ENCODE results near the gene KRTAP10-5.
"Not testable (repeated sequence)": the region's sequence is repeated elsewhere in the genome, so short reads cannot be mapped to it uniquely, and the experiment has no call there.

KRTAP10-5 gene

GRCh38 chr21:44580231-44580821, at the start of gene KRTAP10-5:
TSS of gene KRTAP10-5 (minus strand) at chr21:44580604. CDS start at chr21:44580578, 26 bp downstream.
- not testable (repeated sequence) for DNase-seq (ENCODE audit: low spot score)

GRCh38 chr21:44628707-44629391, 48.4 kb upstream of the KRTAP10-5 start:
- no peak for DNase-seq (ENCODE audit: low spot score)

- not testable (repeated sequence) for DNase-seq (ENCODE audit: low spot score)
Measured at GRCh38 chr21:44627831-44628233, 47.4 kb upstream of the KRTAP10-5 start.

- not testable (repeated sequence) for DNase-seq (ENCODE audit: low spot score)
Measured at GRCh38 chr21:44627181-44627822, 46.9 kb upstream of the KRTAP10-5 start.

- no peak for DNase-seq (ENCODE audit: low spot score)
Measured at GRCh38 chr21:44626673-44627143, 46.3 kb upstream of the KRTAP10-5 start, which contains the start of gene KRTAP10-9. TSS of gene KRTAP10-9 (plus strand) at chr21:44627093. CDS start at chr21:44627172, 79 bp downstream.

GRCh38 chr21:44626262-44626661, 45.9 kb upstream of the KRTAP10-5 start:
- no peak for DNase-seq (ENCODE audit: low spot score)

- DNase-seq (ENCODE audit: low spot score), result no peak
Measured at GRCh38 chr21:44625756-44626155, 45.4 kb upstream of the KRTAP10-5 start.

- DNase-seq (ENCODE audit: low spot score), result no peak
Measured at GRCh38 chr21:44623575-44623974, 43.2 kb upstream of the KRTAP10-5 start.

GRCh38 chr21:44619886-44620285, 39.5 kb upstream of the KRTAP10-5 start:
- no peak for DNase-seq (ENCODE audit: low spot score)

GRCh38 chr21:44618909-44619308, 38.5 kb upstream of the KRTAP10-5 start:
- DNase-seq (ENCODE audit: low spot score), result no peak

- no peak for DNase-seq (ENCODE audit: low spot score)
Measured at GRCh38 chr21:44618504-44618903, 38.1 kb upstream of the KRTAP10-5 start.

GRCh38 chr21:44617071-44617501, 36.7 kb upstream of the KRTAP10-5 start:
- DNase-seq (ENCODE audit: low spot score), result no peak

GRCh38 chr21:44616591-44616926, 36.2 kb upstream of the KRTAP10-5 start:
- no peak for DNase-seq (ENCODE audit: low spot score)

GRCh38 chr21:44615911-44616590, 35.6 kb upstream of the KRTAP10-5 start:
- no peak for DNase-seq (ENCODE audit: low spot score)

- no peak for DNase-seq (ENCODE audit: low spot score)
Measured at GRCh38 chr21:44615466-44615865, 35.1 kb upstream of the KRTAP10-5 start.

- no peak for DNase-seq (ENCODE audit: low spot score)
Measured at GRCh38 chr21:44614961-44615391, 34.6 kb upstream of the KRTAP10-5 start.

GRCh38 chr21:44614161-44614631, 33.8 kb upstream of the KRTAP10-5 start:
- no peak for DNase-seq (ENCODE audit: low spot score)

- DNase-seq (ENCODE audit: low spot score), result no peak
Measured at GRCh38 chr21:44613386-44614155, 33.2 kb upstream of the KRTAP10-5 start.

- DNase-seq (ENCODE audit: low spot score), result no peak
Measured at GRCh38 chr21:44612669-44613229, 32.3 kb upstream of the KRTAP10-5 start.

GRCh38 chr21:44612029-44612486, 31.7 kb upstream of the KRTAP10-5 start, which contains the start of gene KRTAP10-8:
TSS of gene KRTAP10-8 (plus strand) at chr21:44612079. CDS start at chr21:44612101, 22 bp downstream.
- DNase-seq (ENCODE audit: low spot score), result no peak

GRCh38 chr21:44611551-44611950, 31.1 kb upstream of the KRTAP10-5 start:
- no peak for DNase-seq (ENCODE audit: low spot score)

All from hematopoietic multipotent progenitor cell treated with erythropoietin and hydrocortisone succinate and interleukin-3 and kit ligand, for 15 days (in vitro differentiated cells).